GM13977 (cell line): Measurements from ENCODE around the gene COLQ.
"Not testable (repeated sequence)": the region's sequence is repeated elsewhere in the genome, so short reads cannot be mapped to it uniquely, and the experiment has no call there.

ENCODE experiments used
- DNase-seq: peaks from one replicate; pipeline ENCODE4 v3.0.0; 2012; ENCODE audit warnings: low spot score
- CTCF ChIP-seq: IDR thresholded peaks from 2 replicates; pipeline ENCODE4 v1.5.1; 2012; ENCODE audit warnings: mild to moderate bottlenecking, control low read depth; ENCODE audit not compliant: insufficient read depth; ENCODE audit errors: extremely low read depth, missing control alignments
- in situ Hi-C: fragments of 300-500 bp; cut with MboI; formaldehyde crosslinking; loops from one replicate; pipeline ENCODE4 v1.12.0; 2022; ENCODE audit warnings: low sequenced_read_pairs, low pct_unique_long_range_greater_than_20kb, mixed read lengths, inconsistent platforms; ENCODE audit not compliant: unreplicated experiment

COLQ gene

GRCh38 chr3:15460891-15461531, 60.5 kb downstream of the COLQ start:
- no peak for TF ChIP-seq CTCF
- no peak for DNase-seq
- in situ Hi-C loops = no loop called here

GRCh38 chr3:15458212-15458780, 63.2 kb downstream of the COLQ start:
- in situ Hi-C loops = no loop called here
- no peak for DNase-seq
- TF ChIP-seq CTCF = no peak

DNA sequence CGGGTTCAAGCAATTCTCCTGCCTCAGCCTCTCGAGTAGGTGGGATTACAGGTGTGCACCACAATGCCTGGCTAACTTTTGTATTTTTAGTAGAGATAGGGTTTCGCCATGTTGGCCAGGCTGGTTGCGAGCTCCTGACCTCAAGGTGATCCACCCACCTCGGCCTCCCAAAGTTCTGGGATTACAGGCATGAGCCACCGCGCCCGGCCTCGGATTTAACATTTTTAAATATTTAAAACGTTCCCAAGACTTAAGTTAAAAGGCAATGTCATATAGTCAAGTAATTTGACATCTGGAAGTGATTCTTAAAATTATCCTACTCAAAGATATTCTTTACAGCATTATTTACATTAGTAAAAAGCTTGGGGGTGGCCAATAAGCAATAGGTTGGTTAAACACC, 64.6 kb downstream of the COLQ start:
- DNase-seq, in situ Hi-C loops: not testable (repeated sequence)

GRCh38 chr3:15456321-15456720, 65.2 kb downstream of the COLQ start:
- no peak for DNase-seq
- in situ Hi-C loops = no loop called here
- TF ChIP-seq CTCF = no peak

DNA sequence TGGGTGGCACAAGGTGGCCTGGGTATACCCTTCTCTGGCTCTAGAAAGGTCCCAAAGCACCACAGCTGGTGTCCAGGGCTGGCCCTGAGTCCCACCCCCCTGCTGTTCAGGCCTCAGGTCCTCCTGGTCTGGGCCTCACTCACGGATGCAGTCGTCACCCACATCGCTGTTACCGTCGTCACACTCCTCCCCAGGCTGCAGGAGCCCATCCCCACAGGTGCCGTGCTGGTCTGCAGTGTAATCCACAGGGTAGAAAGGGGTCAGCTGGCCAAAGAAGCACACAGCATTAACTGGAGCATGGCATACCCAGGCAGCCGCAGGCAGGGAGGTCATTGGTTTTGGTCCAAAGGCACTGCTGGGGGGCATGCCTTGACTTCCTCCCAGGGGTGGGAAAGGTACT, 65.8 kb downstream of the COLQ start:
- in situ Hi-C loops = no loop called here
- no peak for DNase-seq
- TF ChIP-seq CTCF = no peak

DNA sequence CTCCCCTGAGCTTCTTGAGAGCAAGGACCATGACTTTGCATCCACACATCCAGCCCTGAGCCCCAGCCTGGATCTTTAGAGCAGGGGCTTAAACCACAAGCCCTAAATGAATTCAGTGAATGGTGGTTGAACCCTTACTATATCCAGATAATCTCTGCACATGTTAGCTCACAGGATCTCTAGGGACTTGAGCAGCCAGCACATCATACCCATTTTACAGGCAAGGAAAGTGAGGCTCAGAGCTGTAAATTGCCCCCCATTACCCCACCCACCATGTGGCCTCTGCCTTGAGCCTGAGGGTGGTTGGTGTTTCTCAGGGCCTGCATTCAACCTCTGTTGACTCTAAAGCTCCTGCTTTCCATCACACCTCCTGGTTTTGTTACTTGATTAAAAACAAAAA, 66.5 kb downstream of the COLQ start:
- in situ Hi-C loops = no loop called here
- TF ChIP-seq CTCF = no peak
- DNase-seq = no peak

GRCh38 chr3:15453991-15454625, 67.4 kb downstream of the COLQ start:
- in situ Hi-C loops = no loop called here
- no peak for DNase-seq
- TF ChIP-seq CTCF = no peak
